ENCODE measurements around the gene HOMER3.

DNA sequence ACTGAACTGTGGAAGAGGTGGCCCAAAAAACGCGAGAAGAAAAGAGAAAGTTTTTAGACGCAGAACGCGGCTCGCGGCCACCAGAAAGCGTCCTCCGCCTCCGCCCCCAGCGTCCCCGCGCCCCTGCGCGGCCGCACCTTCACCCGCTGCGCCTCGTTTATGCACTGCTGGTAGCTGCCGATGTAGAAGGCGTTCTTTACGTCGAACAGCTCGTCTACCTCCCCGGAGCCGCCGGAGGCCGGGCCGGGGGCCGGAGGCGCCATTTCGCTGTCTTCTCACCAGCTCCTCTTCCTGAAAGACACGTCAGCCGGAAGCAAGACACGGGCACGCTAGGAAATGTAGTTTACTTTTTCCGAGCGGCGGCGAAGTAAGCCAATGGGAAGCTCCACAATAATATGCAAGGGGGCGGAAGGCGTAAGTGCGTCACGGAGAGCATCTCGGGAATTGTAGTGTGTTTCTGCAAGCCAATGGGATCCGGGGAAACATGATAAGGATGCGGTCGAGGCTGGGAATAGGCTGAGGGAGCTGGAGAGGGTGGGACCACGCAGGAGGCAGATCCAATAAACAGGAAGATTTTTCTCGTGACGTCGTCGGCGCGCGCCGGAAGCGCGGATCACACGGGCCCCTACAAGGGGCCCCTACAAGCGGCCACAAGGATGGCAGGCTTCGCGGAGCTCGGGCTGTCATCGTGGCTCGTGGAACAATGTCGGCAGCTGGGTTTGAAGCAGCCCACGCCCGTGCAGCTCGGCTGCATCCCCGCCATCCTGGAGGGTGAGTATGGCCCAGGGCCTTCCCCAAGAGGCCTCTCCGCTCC is 21.7 kb downstream of the HOMER3 start, which contains the start of the genes COPE and DDX49:
- TF ChIP-seq, protein P1, sequence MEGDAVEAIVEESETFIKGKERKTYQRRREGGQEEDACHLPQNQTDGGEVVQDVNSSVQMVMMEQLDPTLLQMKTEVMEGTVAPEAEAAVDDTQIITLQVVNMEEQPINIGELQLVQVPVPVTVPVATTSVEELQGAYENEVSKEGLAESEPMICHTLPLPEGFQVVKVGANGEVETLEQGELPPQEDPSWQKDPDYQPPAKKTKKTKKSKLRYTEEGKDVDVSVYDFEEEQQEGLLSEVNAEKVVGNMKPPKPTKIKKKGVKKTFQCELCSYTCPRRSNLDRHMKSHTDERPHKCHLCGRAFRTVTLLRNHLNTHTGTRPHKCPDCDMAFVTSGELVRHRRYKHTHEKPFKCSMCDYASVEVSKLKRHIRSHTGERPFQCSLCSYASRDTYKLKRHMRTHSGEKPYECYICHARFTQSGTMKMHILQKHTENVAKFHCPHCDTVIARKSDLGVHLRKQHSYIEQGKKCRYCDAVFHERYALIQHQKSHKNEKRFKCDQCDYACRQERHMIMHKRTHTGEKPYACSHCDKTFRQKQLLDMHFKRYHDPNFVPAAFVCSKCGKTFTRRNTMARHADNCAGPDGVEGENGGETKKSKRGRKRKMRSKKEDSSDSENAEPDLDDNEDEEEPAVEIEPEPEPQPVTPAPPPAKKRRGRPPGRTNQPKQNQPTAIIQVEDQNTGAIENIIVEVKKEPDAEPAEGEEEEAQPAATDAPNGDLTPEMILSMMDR (IDR thresholded peaks at IDR 0.05): peak in 1 of 3 donors; percentile 23
- TF ChIP-seq POLR2A (IDR thresholded peaks at IDR 0.05): peak; percentile 91

Measured in ovary (tissue), 3 donors.